Measurements from ENCODE around the gene FLT4. TPM values are rescaled to one million over a fixed set of nuclear protein-coding genes. Genes with fewer than 3 reads are reported as not detected.

Gene FLT4
- total and polyA plus RNA-seq, 4 donors, result 2.0 to 19.9 (median 7.6) TPM

- no peak for DNase-seq (ENCODE audit: low spot score)
- Histone ChIP-seq H3K4me3 (ENCODE audit: low read depth in 1 of 3, low read length in 3 of 3) (no peak overlapping the region), H3K36me3 (ENCODE audit: control insufficient read depth in 4 of 4, insufficient read depth in 3 of 4, low read depth in 1 of 4, low read length in 3 of 4) (no peaks in the 10 kb centered on the region), H3K9me3 (ENCODE audit: control insufficient read depth in 4 of 4, low read length in 3 of 4) (no peaks in the 10 kb centered on the region), H3K27me3 (ENCODE audit: control insufficient read depth in 4 of 4, insufficient read depth in 4 of 4, low read length in 3 of 4) (peaks cover 0 to 15% (median 2%) of the 10 kb centered on the region in 4 donors), H3K4me1 (ENCODE audit: control insufficient read depth in 4 of 4, insufficient read depth in 4 of 4, low read length in 3 of 4) (no peaks in the 10 kb centered on the region), H3K27ac (ENCODE audit: low read depth in 1 of 2, low read length in 2 of 2) (no peak overlapping the region), H3K9ac (ENCODE audit: low read depth in 1 of 2, low read length in 2 of 2) (no peak overlapping the region)
- TF ChIP-seq JUND (IDR thresholded peaks at IDR 0.05) (no peak), FOXA2 (IDR thresholded peaks at IDR 0.05) (no peak), ZBTB33 (IDR thresholded peaks at IDR 0.05) (no peak), FOXA1 (IDR thresholded peaks at IDR 0.05) (no peak), EGR1 (IDR thresholded peaks at IDR 0.05; ENCODE audit: low read depth in 2 of 2) (no peak), YY1 (IDR thresholded peaks at IDR 0.05) (no peak), REST (IDR thresholded peaks at IDR 0.05) (no peak), CTCF (IDR thresholded peaks at IDR 0.05; ENCODE audit: low read depth, low read length, missing input control) (no peak), RXRA (IDR thresholded peaks at IDR 0.05) (no peak), TAF1 (conservative IDR thresholded peaks at IDR 0.05) (no peak), RAD21 (IDR thresholded peaks at IDR 0.05) (no peak), NR2F2 (IDR thresholded peaks at IDR 0.05) (no peak), HNF4A (conservative IDR thresholded peaks at IDR 0.05) (no peak), ATF3 (IDR thresholded peaks at IDR 0.05) (no peak), GABPA (IDR thresholded peaks at IDR 0.05 in 1 of 2, conservative IDR thresholded peaks at IDR 0.05 in 1 of 2) (no peak), MAX (IDR thresholded peaks at IDR 0.05) (no peak), SP1 (IDR thresholded peaks at IDR 0.05) (no peak), HNF4G (IDR thresholded peaks at IDR 0.05) (no peak)
- 55% methylated on average over 6 of the region's 6 CpGs for WGBS
These were observed 41.2 kb upstream of the FLT4 start for GRCh38 chr5:180690562-180690961.

Measured in liver (tissue), 9 donors.